Measurements from ENCODE around the gene CERK. TPM values are rescaled to one million over a fixed set of nuclear protein-coding genes. Genes with fewer than 3 reads are reported as not detected.

Gene CERK
- total and polyA plus RNA-seq, 2 of the 13 experiments (the other 11 are each of a cell fraction or from before 2014, with no cell fraction given), result 40.3 to 41.9 TPM

DNA sequence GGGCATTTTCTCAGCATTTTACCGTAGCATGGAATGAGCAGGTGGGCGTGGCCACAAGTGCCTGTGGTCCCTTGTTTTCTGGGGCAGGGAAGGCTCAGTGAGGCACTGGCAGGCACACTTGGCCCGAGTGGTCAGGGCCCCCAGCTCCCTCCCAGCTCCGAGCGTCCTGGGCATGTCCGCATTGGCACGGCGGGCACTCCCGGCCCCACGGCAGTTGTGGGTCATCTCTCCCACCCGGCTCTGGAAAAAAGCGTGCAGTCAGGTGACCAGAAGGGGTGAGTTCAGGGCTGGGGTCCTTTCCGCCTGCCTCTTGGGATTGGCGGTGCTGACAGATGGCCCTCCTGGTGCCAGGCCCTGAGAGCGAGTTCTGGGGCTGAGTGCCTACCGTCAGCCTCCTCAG lies 62.1 kb downstream of the CERK start:
- intact Hi-C loops (cut with micrococcal nuclease; ENCODE audit: unreplicated experiment), result no loop called here
- in situ Hi-C loops (cut with HindIII; ENCODE audit: extremely low pct_ligation_motif_present, low pct_unique_long_range_greater_than_20kb), result no loop called here
- H3K79me2 ChIP-seq (ENCODE audit: insufficient read depth, low read length), result no peaks in the 10 kb centered on the region
- H3K9ac ChIP-seq (ENCODE audit: insufficient read depth, low read depth, low read length), result no peak overlapping the region
- no peaks in the 10 kb centered on the region for H3K27me3 ChIP-seq (ENCODE audit: control insufficient read depth in 1 of 2, insufficient read depth in 2 of 2, low read length in 2 of 2)
- no peak overlapping the region for H3K4me3 ChIP-seq (replicated peaks in 1 of 3; ENCODE audit: insufficient read depth in 1 of 3, low read depth in 2 of 3, low read length in 3 of 3)
- CTCF ChIA-PET (ENCODE audit: low intra/inter-chr PET ratio, low total read pairs), result no interaction called here
- WGBS (ENCODE audit: low lambda C conversion rate), result 100% methylated on average over 4 of the region's 16 CpGs
- no TSS peak for BruUV-seq (replicated peaks)
- no peak overlapping the region for H2AFZ ChIP-seq (ENCODE audit: low read length)
- H3K36me3 ChIP-seq (replicated peaks in 1 of 2; ENCODE audit: control insufficient read depth in 1 of 2, insufficient read depth in 2 of 2, low read length in 2 of 2), result peaks cover 1 to 2% of the 10 kb centered on the region in 2 experiments; a peak in 2 of 5 replicates
- ATAC-seq (no peak), DNase-seq (ENCODE audit: low spot score) (no peak), FAIRE-seq (no peak)
- H3K9me3 ChIP-seq (ENCODE audit: low read length), result no peaks in the 10 kb centered on the region
- no peak overlapping the region for H3K4me2 ChIP-seq (ENCODE audit: low read depth, low read length)
- POLR2A ChIA-PET, result no interaction called here
- H4K20me1 ChIP-seq (ENCODE audit: insufficient read depth, low read length), result no peaks in the 10 kb centered on the region
- H3K27ac ChIP-seq (ENCODE audit: extremely low read length, insufficient read depth, low read length), result no peak overlapping the region
- H3K4me1 ChIP-seq (ENCODE audit: insufficient read depth, low read length), result no peaks in the 10 kb centered on the region
- TF ChIP-seq, protein P1, sequence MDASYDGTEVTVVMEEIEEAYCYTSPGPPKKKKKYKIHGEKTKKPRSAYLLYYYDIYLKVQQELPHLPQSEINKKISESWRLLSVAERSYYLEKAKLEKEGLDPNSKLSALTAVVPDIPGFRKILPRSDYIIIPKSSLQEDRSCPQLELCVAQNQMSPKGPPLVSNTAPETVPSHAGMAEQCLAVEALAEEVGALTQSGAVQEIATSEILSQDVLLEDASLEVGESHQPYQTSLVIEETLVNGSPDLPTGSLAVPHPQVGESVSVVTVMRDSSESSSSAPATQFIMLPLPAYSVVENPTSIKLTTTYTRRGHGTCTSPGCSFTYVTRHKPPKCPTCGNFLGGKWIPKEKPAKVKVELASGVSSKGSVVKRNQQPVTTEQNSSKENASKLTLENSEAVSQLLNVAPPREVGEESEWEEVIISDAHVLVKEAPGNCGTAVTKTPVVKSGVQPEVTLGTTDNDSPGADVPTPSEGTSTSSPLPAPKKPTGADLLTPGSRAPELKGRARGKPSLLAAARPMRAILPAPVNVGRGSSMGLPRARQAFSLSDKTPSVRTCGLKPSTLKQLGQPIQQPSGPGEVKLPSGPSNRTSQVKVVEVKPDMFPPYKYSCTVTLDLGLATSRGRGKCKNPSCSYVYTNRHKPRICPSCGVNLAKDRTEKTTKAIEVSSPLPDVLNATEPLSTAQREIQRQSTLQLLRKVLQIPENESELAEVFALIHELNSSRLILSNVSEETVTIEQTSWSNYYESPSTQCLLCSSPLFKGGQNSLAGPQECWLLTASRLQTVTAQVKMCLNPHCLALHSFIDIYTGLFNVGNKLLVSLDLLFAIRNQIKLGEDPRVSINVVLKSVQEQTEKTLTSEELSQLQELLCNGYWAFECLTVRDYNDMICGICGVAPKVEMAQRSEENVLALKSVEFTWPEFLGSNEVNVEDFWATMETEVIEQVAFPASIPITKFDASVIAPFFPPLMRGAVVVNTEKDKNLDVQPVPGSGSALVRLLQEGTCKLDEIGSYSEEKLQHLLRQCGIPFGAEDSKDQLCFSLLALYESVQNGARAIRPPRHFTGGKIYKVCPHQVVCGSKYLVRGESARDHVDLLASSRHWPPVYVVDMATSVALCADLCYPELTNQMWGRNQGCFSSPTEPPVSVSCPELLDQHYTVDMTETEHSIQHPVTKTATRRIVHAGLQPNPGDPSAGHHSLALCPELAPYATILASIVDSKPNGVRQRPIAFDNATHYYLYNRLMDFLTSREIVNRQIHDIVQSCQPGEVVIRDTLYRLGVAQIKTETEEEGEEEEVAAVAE (CRISPR knock-in tag; IDR thresholded peaks at IDR 0.05; ENCODE audit: borderline replicate concordance), result no peak
- TF ChIP-seq, protein P2, sequence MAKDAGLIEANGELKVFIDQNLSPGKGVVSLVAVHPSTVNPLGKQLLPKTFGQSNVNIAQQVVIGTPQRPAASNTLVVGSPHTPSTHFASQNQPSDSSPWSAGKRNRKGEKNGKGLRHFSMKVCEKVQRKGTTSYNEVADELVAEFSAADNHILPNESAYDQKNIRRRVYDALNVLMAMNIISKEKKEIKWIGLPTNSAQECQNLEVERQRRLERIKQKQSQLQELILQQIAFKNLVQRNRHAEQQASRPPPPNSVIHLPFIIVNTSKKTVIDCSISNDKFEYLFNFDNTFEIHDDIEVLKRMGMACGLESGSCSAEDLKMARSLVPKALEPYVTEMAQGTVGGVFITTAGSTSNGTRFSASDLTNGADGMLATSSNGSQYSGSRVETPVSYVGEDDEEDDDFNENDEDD (CRISPR knock-in tag; IDR thresholded peaks at IDR 0.05; ENCODE audit: borderline replicate concordance), result no peak
- TF ChIP-seq TAF15 (IDR thresholded peaks at IDR 0.05; ENCODE audit: low read depth, low read length, poor library complexity, severe bottlenecking) (no peak), RBM22 (optimal IDR thresholded peaks at IDR 0.05; ENCODE audit: low read length) (no peak), ZNF232 (CRISPR knock-in tag; IDR thresholded peaks at IDR 0.05; ENCODE audit: borderline replicate concordance) (no peak), SMYD3 (CRISPR knock-in tag; IDR thresholded peaks at IDR 0.05) (no peak), ZNF3 (CRISPR knock-in tag; IDR thresholded peaks at IDR 0.05) (no peak), ZNF350 (CRISPR knock-in tag; IDR thresholded peaks at IDR 0.05; ENCODE audit: borderline replicate concordance, low read depth) (no peak), KLF15 (CRISPR knock-in tag; IDR thresholded peaks at IDR 0.05; ENCODE audit: borderline replicate concordance) (no peak), ZKSCAN5 (CRISPR knock-in tag; IDR thresholded peaks at IDR 0.05) (no peak), ZNF335 (CRISPR knock-in tag; IDR thresholded peaks at IDR 0.05) (no peak), ZNF678 (CRISPR knock-in tag; IDR thresholded peaks at IDR 0.05) (no peak), LCORL (IDR thresholded peaks at IDR 0.05) (no peak), LCORL (CRISPR knock-in tag; IDR thresholded peaks at IDR 0.05) (no peak), EED (CRISPR knock-in tag; IDR thresholded peaks at IDR 0.05) (no peak), ZNF619 (CRISPR knock-in tag; IDR thresholded peaks at IDR 0.05) (no peak), SIN3A (IDR thresholded peaks at IDR 0.05; ENCODE audit: borderline replicate concordance, low read depth, low read length) (no peak), ZNF264 (CRISPR knock-in tag; IDR thresholded peaks at IDR 0.05) (no peak)
- TF ChIP-seq, protein P3, sequence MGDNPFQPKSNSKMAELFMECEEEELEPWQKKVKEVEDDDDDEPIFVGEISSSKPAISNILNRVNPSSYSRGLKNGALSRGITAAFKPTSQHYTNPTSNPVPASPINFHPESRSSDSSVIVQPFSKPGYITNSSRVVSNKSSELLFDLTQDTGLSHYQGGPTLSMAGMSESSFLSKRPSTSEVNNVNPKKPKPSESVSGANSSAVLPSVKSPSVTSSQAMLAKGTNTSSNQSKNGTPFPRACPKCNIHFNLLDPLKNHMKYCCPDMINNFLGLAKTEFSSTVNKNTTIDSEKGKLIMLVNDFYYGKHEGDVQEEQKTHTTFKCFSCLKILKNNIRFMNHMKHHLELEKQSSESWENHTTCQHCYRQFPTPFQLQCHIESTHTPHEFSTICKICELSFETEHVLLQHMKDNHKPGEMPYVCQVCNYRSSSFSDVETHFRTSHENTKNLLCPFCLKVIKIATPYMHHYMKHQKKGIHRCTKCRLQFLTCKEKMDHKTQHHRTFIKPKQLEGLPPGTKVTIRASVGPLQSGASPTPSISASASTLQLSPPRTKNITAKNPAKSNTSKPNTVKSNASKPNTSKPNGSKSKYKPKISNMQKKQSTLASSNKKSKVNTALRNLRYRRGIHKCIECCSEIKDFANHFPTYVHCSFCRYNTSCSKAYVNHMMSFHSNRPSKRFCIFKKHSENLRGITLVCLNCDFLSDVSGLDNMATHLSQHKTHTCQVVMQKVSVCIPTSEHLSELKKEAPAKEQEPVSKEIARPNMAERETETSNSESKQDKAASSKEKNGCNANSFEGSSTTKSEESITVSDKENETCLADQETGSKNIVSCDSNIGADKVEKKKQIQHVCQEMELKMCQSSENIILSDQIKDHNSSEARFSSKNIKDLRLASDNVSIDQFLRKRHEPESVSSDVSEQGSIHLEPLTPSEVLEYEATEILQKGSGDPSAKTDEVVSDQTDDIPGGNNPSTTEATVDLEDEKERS (CRISPR knock-in tag; IDR thresholded peaks at IDR 0.05), result no peak

Data from HepG2 (cell line).